Liver (tissue), 3 donors: ENCODE data around the gene SERPINB8.

ENCODE experiments used
- ATF3 ChIP-seq: IDR thresholded peaks from 2 replicates; pipeline ENCODE4 v1.6.1; 2016; ENCODE audit warnings: antibody characterized with exemption
- CTCF ChIP-seq: fragments of 150-350 bp; IDR thresholded peaks from 2 replicates; pipeline ENCODE4 v1.5.1; 2017; ENCODE audit warnings: improper control_type of control experiment, low read depth, low read length; ENCODE audit not compliant: missing input control
- EGR1 ChIP-seq, 2 donors: IDR thresholded peaks; 2 replicates each; pipeline ENCODE4 v1.6.1; 2016 to 2018; ENCODE audit warnings: antibody characterized with exemption in 2 of 2, low read depth in 2 of 2
- FOXA1 ChIP-seq: IDR thresholded peaks from 2 replicates; pipeline ENCODE4 v1.6.1; 2016; ENCODE audit warnings: antibody characterized with exemption
- GABPA ChIP-seq, 2 donors: IDR thresholded peaks in 1 of 2; conservative IDR thresholded peaks in 1 of 2; 2 replicates each; pipeline ENCODE4 v1.6.1; 2016; ENCODE audit warnings: antibody characterized with exemption in 2 of 2, mild to moderate bottlenecking in 1 of 2, moderate library complexity in 1 of 2
- JUND ChIP-seq, 2 donors: IDR thresholded peaks; 2 replicates each; pipeline ENCODE4 v1.6.1; 2016; ENCODE audit warnings: antibody characterized with exemption in 2 of 2
- MAX ChIP-seq: IDR thresholded peaks from 2 replicates; pipeline ENCODE4 v1.6.1; 2016; ENCODE audit warnings: antibody characterized with exemption
- NR2F2 ChIP-seq: IDR thresholded peaks from 2 replicates; pipeline ENCODE4 v1.6.1; 2016; ENCODE audit warnings: antibody characterized with exemption
- RAD21 ChIP-seq, 2 donors: IDR thresholded peaks; 2 replicates each; pipeline ENCODE4 v1.6.1; 2016; ENCODE audit warnings: antibody characterized with exemption in 2 of 2, mild to moderate bottlenecking in 2 of 2
- REST ChIP-seq: IDR thresholded peaks from 2 replicates; pipeline ENCODE4 v1.6.1; 2016; ENCODE audit warnings: antibody characterized with exemption, mild to moderate bottlenecking
- TAF1 ChIP-seq: conservative IDR thresholded peaks from 2 replicates; pipeline ENCODE4 v1.6.1; 2016; ENCODE audit warnings: antibody characterized with exemption, mild to moderate bottlenecking
- YY1 ChIP-seq: IDR thresholded peaks from 2 replicates; pipeline ENCODE4 v1.6.1; 2016; ENCODE audit warnings: antibody characterized with exemption, mild to moderate bottlenecking
- TF ChIP-seq, protein P1 (sequence below): IDR thresholded peaks from 2 replicates; pipeline ENCODE4 v1.6.1; 2016; ENCODE audit warnings: antibody characterized with exemption
- donor health status: healthy.
- donor health status: healthy.

GRCh38 chr18:63992751-63993150, 22.9 kb downstream of the SERPINB8 start:
- TF ChIP-seq MAX (no peak), CTCF (no peak), FOXA1 (no peak), YY1 (no peak), NR2F2 (no peak), RAD21 (IDR thresholded peaks at IDR 0.05) (no peak), REST (no peak), TAF1 (no peak), JUND (IDR thresholded peaks at IDR 0.05) (no peak), ATF3 (no peak), GABPA (IDR thresholded peaks at IDR 0.05 in 1 of 2, conservative IDR thresholded peaks at IDR 0.05 in 1 of 2) (no peak), EGR1 (IDR thresholded peaks at IDR 0.05; ENCODE audit: low read depth in 2 of 2) (no peak)
- TF ChIP-seq, protein P1, sequence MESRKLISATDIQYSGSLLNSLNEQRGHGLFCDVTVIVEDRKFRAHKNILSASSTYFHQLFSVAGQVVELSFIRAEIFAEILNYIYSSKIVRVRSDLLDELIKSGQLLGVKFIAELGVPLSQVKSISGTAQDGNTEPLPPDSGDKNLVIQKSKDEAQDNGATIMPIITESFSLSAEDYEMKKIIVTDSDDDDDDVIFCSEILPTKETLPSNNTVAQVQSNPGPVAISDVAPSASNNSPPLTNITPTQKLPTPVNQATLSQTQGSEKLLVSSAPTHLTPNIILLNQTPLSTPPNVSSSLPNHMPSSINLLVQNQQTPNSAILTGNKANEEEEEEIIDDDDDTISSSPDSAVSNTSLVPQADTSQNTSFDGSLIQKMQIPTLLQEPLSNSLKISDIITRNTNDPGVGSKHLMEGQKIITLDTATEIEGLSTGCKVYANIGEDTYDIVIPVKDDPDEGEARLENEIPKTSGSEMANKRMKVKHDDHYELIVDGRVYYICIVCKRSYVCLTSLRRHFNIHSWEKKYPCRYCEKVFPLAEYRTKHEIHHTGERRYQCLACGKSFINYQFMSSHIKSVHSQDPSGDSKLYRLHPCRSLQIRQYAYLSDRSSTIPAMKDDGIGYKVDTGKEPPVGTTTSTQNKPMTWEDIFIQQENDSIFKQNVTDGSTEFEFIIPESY, result no peak
